Spleen (tissue), 11 donors: ENCODE data around the gene TEX44. TPM values are rescaled to one million over a fixed set of nuclear protein-coding genes. Genes with fewer than 3 reads are reported as not detected.

Experiments
- DNase-seq: peaks from one replicate; pipeline ENCODE4 v3.0.0-alpha.2; 2020
- H3K27ac ChIP-seq, 8 donors: fragments of 200-600 bp; sonication (generic) in 7 of 8; 1 replicate in 4 of 8; 2 replicates in 4 of 8; pipeline versions ENCODE4 v1.5.0 to v1.8.0; 2016 to 2021; ENCODE audit warnings: inconsistent platforms in 4 of 8, mild to moderate bottlenecking in 4 of 8, moderate library complexity in 1 of 8
- H3K27me3 ChIP-seq, 7 donors: fragments of 200-600 bp; sonication (generic) in 6 of 7; replicated peaks in 1 of 7; 1 replicate in 4 of 7; 2 replicates in 3 of 7; pipeline versions ENCODE4 v1.5.0 to v1.8.0; 2016 to 2021; ENCODE audit warnings: inconsistent platforms in 3 of 7, mild to moderate bottlenecking in 1 of 7
- H3K36me3 ChIP-seq, 6 donors: fragments of 200-600 bp; sonication (generic) in 5 of 6; 1 replicate in 4 of 6; 2 replicates in 2 of 6; pipeline versions ENCODE4 v1.5.0 to v1.8.0; 2016 to 2021; ENCODE audit warnings: inconsistent platforms in 2 of 6
- H3K4me1 ChIP-seq, 6 donors: fragments of 200-600 bp; sonication (generic) in 5 of 6; 1 replicate in 3 of 6; 2 replicates in 3 of 6; pipeline versions ENCODE4 v1.5.0 to v1.8.0; 2016 to 2021; ENCODE audit warnings: inconsistent platforms in 3 of 6
- H3K4me3 ChIP-seq, 8 donors: fragments of 200-600 bp; sonication (generic) in 7 of 8; 1 replicate in 4 of 8; 2 replicates in 4 of 8; pipeline versions ENCODE4 v1.5.0 to v1.8.0; 2016 to 2021; ENCODE audit warnings: inconsistent platforms in 4 of 8, mild to moderate bottlenecking in 4 of 8, moderate library complexity in 2 of 8
- H3K9me3 ChIP-seq, 8 donors: fragments of 200-600 bp; sonication (generic) in 7 of 8; 1 replicate in 4 of 8; 2 replicates in 4 of 8; pipeline versions ENCODE4 v1.5.0 to v1.8.0; 2016 to 2021; ENCODE audit warnings: inconsistent platforms in 4 of 8
- CTCF ChIP-seq, 11 experiments: fragments of 200-600 bp in 7 of 11; fragments of 450-650 bp in 4 of 11; sonication (generic) in 4 of 11; IDR thresholded peaks in 8 of 11; conservative IDR thresholded peaks in 3 of 11; 1 replicate in 7 of 11; 2 replicates in 4 of 11; pipeline versions ENCODE4 v1.4.0 to v1.8.0; 2016 to 2021; ENCODE audit warnings: antibody characterized with exemption in 11 of 11, inconsistent platforms in 4 of 11, mild to moderate bottlenecking in 1 of 11
- POLR2A ChIP-seq, 3 donors: fragments of 450-650 bp; IDR thresholded peaks; one replicate each; pipeline ENCODE4 v1.5.1; 2017; ENCODE audit warnings: antibody characterized with exemption in 3 of 3, mild to moderate bottlenecking in 1 of 3
- POLR2AphosphoS5 ChIP-seq, 3 donors: sonication (generic); formaldehyde crosslinking; IDR thresholded peaks; one replicate each; pipeline ENCODE4 v1.5.1; 2017; ENCODE audit warnings: antibody characterized with exemption in 3 of 3
- WGBS, 5 donors: extraction: QIAGEN DNeasy Blood & Tissue Kit in 3 of 5; methylation state at CpG; one replicate each; pipeline versions ENCODE4 v1.1.5 to v1.1.7; 2013 to 2018; 5-methylcytosine and 5-hydroxymethylcytosine counted together
- intact Hi-C: fragments of 100-400 bp; cut with DNase I; formaldehyde crosslinking; loops from one replicate; pipeline ENCODE4 v1.15.0; 2023; ENCODE audit warnings: low total_unique reads
- polyA plus RNA-seq, 3 donors: library from polyadenylated mRNA; stranded (reverse); fragments of 200-250 nt; gene quantifications; one replicate each; pipeline ENCODE4 v1.2.1, GENCODE V29; 2013
- total RNA-seq, 7 donors: library from RNA; depleted of rRNA in 3 of 7; stranded (reverse); fragments of >200 nt in 3 of 7; fragmentation: NEBNext Ultra II Directional in 4 of 7; extraction: Animal tissue kit (Norgen Biotek cat#: 25700) in 4 of 7; gene quantifications; one replicate each; pipeline versions ENCODE4 v1.1.0 to v1.2.1, GENCODE V29; 2016 to 2021
- donor health status: healthy with polysubstance abuse.
- donor health status: DM: no; HTN: no; CAD: no; lungs with moderate emphysema.
- donor health status: DM: no; HTN: no; CAD: no.
- donor health status: Bipolar disorder and iron deficiency.
- donor health status: healthy.
- donor health status: DM: no; HTN: no; CAD: no.
- donor health status: DM: yes; HTN: yes; CAD: no.

The TEX44 gene
- total and polyA plus RNA-seq, 10 donors: not detected

DNA sequence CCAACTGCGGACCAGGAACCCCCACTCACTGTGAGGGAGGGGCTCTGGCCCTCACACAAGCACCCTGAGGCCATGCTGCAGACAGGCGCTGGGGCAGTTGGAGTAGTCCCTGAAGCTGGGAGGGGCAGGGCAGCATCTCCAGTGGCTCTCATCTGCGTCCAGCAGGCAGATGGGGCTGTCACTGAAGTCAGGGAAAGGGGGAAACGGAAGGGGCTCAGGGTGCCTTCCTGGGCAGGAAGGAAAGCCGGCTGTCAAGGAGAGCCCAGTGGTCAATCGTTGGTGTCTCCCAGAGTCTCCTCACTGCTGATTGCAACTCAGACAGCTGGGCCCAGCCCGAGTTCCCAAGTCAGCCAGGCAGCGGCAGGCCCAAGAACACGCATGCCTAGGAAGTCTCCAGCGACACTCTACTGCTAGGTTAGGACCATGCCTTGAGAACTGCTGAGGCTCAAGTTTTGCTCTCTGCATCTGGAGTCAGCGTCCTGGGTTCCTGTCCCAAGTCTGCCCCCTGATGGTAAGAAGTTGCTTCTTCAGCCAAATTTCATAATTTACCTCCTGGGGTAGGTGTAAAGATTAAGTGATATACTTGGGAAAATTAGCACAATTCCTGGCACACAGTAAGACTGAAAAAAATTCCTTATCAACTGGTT, 35.0 kb upstream of the TEX44 start:
- Histone ChIP-seq H3K27ac (peak overlapping the region in 7 of 8 donors; percentile 9 to 81 (median 46)), H3K9me3 (peaks cover 0 to 10% (median 7%) of the 10 kb centered on the region in 8 donors), H3K4me1 (peaks cover 0 to 49% (median 30%) of the 10 kb centered on the region in 6 donors), H3K36me3 (no peaks in the 10 kb centered on the region), H3K4me3 (no peak overlapping the region), H3K27me3 (no peaks in the 10 kb centered on the region)
- intact Hi-C loops: loop anchor here (5.0 kb wide), 1 partner anchor 40 kb away; no protein-coding TSS in a partner anchor
- WGBS, 5 donors: 24 to 31% (median 26%) methylated on average over 11 of the region's 11 CpGs
- TF ChIP-seq POLR2AphosphoS5 (IDR thresholded peaks at IDR 0.05) (peak in 1 of 3 donors; percentile 22), POLR2A (IDR thresholded peaks at IDR 0.05) (no peak), CTCF (IDR thresholded peaks at IDR 0.05 in 8 of 11, conservative IDR thresholded peaks at IDR 0.05 in 3 of 11) (peak in 10 of 11 experiments; percentile 51 to 88 (median 74))
- DNase-seq: peak; percentile 83

DNA sequence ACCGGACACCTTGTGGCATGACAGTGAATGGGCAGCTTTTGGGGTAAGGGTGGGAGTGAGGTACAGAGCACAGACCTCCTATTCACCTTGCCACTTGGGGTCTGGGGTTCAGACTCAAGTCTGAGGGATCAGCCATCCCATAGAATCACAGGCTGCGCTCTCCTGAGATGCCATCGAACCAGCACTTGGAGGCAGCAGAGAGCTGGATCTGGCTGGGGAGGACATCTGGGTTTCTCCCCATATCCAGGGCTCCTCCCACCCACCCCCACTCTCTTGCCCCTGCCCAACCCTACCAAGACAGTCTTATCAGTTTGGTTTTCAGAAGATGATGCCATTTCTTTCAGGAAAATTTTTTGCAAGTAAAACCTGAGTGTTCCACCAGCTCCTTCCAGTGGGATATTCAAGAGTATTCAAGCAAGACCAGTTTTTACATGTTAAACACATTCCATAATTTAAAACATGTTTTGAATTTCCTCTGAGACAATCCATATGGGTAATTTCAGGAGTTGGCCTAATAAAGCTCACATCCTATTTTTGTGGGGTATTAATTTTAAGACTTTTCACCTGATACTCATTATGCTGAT, 29.2 kb upstream of the TEX44 start:
- intact Hi-C loops: no loop called here
- Histone ChIP-seq H3K4me1 (no peaks in the 10 kb centered on the region), H3K27me3 (no peaks in the 10 kb centered on the region), H3K9me3 (no peaks in the 10 kb centered on the region), H3K4me3 (no peak overlapping the region), H3K27ac (no peak overlapping the region), H3K36me3 (no peaks in the 10 kb centered on the region)
- 35 to 45% (median 40%) methylated on average over 3 of the region's 3 CpGs for WGBS, 5 donors
- TF ChIP-seq CTCF (IDR thresholded peaks at IDR 0.05 in 8 of 11, conservative IDR thresholded peaks at IDR 0.05 in 3 of 11) (peak in 7 of 11 experiments; percentile 11 to 58 (median 45)), POLR2A (IDR thresholded peaks at IDR 0.05) (no peak), POLR2AphosphoS5 (IDR thresholded peaks at IDR 0.05) (no peak)
- no peak for DNase-seq

DNA sequence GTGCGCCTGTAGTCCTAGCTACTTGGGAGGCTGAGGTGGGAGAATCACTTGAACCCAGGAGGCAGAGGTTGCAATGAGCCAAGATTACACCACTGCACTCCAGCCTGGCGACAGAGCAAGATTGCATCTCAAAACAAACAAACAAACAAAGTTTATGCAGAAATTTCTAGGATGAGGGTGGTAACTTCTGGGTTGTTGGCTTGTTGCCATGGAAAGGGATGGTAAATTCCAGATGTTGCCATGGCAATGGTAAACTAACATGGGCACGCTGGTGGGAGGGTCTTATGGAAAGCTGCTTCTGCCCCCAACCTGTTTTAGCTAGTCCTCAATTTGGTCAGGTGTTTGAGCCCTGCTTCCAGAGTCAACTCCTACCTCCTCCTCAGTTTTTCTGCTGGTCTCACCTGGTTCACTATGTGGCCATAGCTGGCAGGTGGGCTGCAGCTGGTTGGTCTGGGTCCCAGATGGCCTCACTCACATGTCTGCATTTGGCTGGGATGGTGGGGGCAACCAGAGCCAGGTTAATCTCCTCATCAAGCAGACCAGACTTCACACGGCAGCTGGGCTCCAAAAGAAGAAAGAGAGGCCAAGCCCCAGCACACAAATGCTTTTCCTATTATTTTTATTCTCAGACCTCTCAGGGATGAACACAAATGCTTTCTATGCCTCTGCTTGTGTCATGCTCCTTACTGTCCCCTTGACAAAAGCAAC, 26.6 kb upstream of the TEX44 start:
- 68 to 90% (median 86%) methylated on average over 4 of the region's 4 CpGs for WGBS, 5 donors

More for the DNA sequence above, 26.6 kb upstream of the TEX44 start:
- TF ChIP-seq POLR2AphosphoS5 (IDR thresholded peaks at IDR 0.05): no peak
- no peak for TF ChIP-seq POLR2A (IDR thresholded peaks at IDR 0.05)
- TF ChIP-seq CTCF (IDR thresholded peaks at IDR 0.05 in 8 of 11, conservative IDR thresholded peaks at IDR 0.05 in 3 of 11): no peak
- Histone ChIP-seq H3K27ac (no peak overlapping the region), H3K4me1 (no peaks in the 10 kb centered on the region), H3K4me3 (no peak overlapping the region), H3K27me3 (no peaks in the 10 kb centered on the region), H3K9me3 (no peaks in the 10 kb centered on the region), H3K36me3 (no peaks in the 10 kb centered on the region)
- peak; percentile 32 for DNase-seq
- intact Hi-C loops: no loop called here
